CD4-positive, alpha-beta T cell treated with Interleukin-12 subunit alpha and Interleukin-12 subunit beta, for 1 hour (primary cell): Measurements from ENCODE around the gene GRIK4.

Experiments used
- DNase-seq: peaks from one replicate; pipeline ENCODE4 v3.0.0-alpha.2; 2020

The GRIK4 gene

GRCh38 chr11:120510406-120511115 lies 987 bp upstream of the GRIK4 start:
- no peak for DNase-seq

- no peak for DNase-seq
Measured at GRCh38 chr11:120511820-120512738, 531 bp downstream of the GRIK4 start.

GRCh38 chr11:120512739-120513435 lies 1.3 kb downstream of the GRIK4 start:
- DNase-seq: no peak

- DNase-seq: no peak
Measured at GRCh38 chr11:120513436-120514315, 2.1 kb downstream of the GRIK4 start.

- DNase-seq: no peak
Measured at GRCh38 chr11:120514541-120515121, 3.1 kb downstream of the GRIK4 start.

- DNase-seq: no peak
Measured at GRCh38 chr11:120515186-120515723, 3.7 kb downstream of the GRIK4 start.

- DNase-seq: no peak
Measured at GRCh38 chr11:120516461-120517389, 5.2 kb downstream of the GRIK4 start.

GRCh38 chr11:120517390-120517761 lies 5.8 kb downstream of the GRIK4 start:
- no peak for DNase-seq

- no peak for DNase-seq
Measured at GRCh38 chr11:120517801-120518291, 6.3 kb downstream of the GRIK4 start.

- DNase-seq: no peak
Measured at GRCh38 chr11:120518356-120518755, 6.8 kb downstream of the GRIK4 start.

GRCh38 chr11:120519474-120519873 lies 7.9 kb downstream of the GRIK4 start:
- DNase-seq: no peak

GRCh38 chr11:120520091-120520822 lies 8.7 kb downstream of the GRIK4 start:
- DNase-seq: no peak

- DNase-seq: no peak
Measured at GRCh38 chr11:120521176-120521575, 9.6 kb downstream of the GRIK4 start.

GRCh38 chr11:120522021-120522420 lies 10.5 kb downstream of the GRIK4 start:
- no peak for DNase-seq

GRCh38 chr11:120522736-120523135 lies 11.2 kb downstream of the GRIK4 start:
- no peak for DNase-seq

- DNase-seq: no peak
Measured at GRCh38 chr11:120523196-120523595, 11.6 kb downstream of the GRIK4 start.

- DNase-seq: no peak
Measured at GRCh38 chr11:120524536-120525085, 13.1 kb downstream of the GRIK4 start.

GRCh38 chr11:120525261-120526171 lies 14.0 kb downstream of the GRIK4 start:
- no peak for DNase-seq
